Peyer's patch (tissue), 4 donors: ENCODE results near the gene EYS.

ENCODE experiments used
- CTCF ChIP-seq, 6 experiments: fragments of 450-650 bp in 4 of 6; fragments of 200-600 bp in 2 of 6; sonication (generic) in 1 of 6; IDR thresholded peaks; one replicate each; pipeline ENCODE4 v1.5.1; 2017 to 2019; ENCODE audit warnings: antibody characterized with exemption in 6 of 6, mild to moderate bottlenecking in 3 of 6, moderate library complexity in 1 of 6
- POLR2A ChIP-seq, 2 donors: fragments of 450-650 bp; IDR thresholded peaks; one replicate each; pipeline ENCODE4 v1.5.1; 2017; ENCODE audit warnings: antibody characterized with exemption in 2 of 2, mild to moderate bottlenecking in 2 of 2, moderate library complexity in 2 of 2

- TF ChIP-seq CTCF (IDR thresholded peaks at IDR 0.05) (peak in 4 of 6 experiments; percentile 32 to 74 (median 68)), POLR2A (IDR thresholded peaks at IDR 0.05) (no peak)
Observed at GRCh38 chr6:64012351-64013001, 1694.5 kb downstream of the EYS start.
